Astrocyte of the spinal cord (primary cell): ENCODE measurements around the gene CERS2.

ENCODE experiments used
- DNase-seq: peaks from one replicate; pipeline ENCODE4 v3.0.0; 2011; ENCODE audit warnings: low read depth, low spot score
- H3K4me3 ChIP-seq: 2 replicates; pipeline ENCODE4 v1.5.1; 2011; ENCODE audit warnings: low read depth, mild to moderate bottlenecking, low read length, moderate library complexity
- in situ Hi-C: cut with HindIII; loops from 2 replicates; pipeline ENCODE4 v1.10.0; 2017; ENCODE audit warnings: low sequenced_read_pairs
- TF ChIP-seq, protein P1 (sequence below): IDR thresholded peaks from 2 replicates; pipeline ENCODE4 v1.5.1; 2012; ENCODE audit warnings: low read depth, mild to moderate bottlenecking, low read length, inconsistent platforms

Gene CERS2

DNA sequence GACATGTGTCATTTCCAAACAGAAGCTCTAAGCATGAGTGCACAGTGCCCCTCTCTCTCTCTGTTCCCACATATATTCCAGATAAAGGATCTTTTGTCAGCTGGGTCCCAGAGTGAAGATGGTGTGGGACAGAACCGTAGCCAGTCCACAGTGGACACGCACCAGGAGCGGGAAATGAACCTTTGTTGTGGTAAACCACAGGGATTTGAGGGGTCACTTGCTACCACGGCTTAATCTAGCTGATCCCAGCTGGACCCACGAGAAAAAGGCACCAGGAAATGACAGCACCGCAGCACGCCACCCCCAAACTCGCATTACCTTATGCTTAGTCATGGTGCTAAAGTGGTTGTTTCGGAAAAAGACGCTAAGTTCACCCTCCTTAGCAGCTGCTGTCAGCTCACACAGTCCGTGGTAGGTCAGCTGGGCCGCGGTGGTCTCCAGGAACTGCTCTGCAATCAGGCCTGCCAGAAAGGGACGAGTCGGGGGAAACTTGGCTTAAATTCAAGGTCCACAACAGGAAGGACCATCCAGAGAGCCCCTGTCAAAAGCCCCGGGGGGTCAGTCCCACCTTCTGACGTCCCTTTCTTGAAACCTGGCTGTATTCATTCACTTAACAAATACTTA lies 24.5 kb upstream of the CERS2 start:
- peak; percentile 84 for DNase-seq
- no peak overlapping the region for H3K4me3 ChIP-seq
- in situ Hi-C loops = no loop called here
- TF ChIP-seq, protein P1, sequence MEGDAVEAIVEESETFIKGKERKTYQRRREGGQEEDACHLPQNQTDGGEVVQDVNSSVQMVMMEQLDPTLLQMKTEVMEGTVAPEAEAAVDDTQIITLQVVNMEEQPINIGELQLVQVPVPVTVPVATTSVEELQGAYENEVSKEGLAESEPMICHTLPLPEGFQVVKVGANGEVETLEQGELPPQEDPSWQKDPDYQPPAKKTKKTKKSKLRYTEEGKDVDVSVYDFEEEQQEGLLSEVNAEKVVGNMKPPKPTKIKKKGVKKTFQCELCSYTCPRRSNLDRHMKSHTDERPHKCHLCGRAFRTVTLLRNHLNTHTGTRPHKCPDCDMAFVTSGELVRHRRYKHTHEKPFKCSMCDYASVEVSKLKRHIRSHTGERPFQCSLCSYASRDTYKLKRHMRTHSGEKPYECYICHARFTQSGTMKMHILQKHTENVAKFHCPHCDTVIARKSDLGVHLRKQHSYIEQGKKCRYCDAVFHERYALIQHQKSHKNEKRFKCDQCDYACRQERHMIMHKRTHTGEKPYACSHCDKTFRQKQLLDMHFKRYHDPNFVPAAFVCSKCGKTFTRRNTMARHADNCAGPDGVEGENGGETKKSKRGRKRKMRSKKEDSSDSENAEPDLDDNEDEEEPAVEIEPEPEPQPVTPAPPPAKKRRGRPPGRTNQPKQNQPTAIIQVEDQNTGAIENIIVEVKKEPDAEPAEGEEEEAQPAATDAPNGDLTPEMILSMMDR = no peak

GRCh38 chr1:150997949-150998348 lies 23.3 kb upstream of the CERS2 start:
- TF ChIP-seq, protein P1 = no peak
- DNase-seq = no peak
- H3K4me3 ChIP-seq = no peak overlapping the region
- in situ Hi-C loops = no loop called here

- TF ChIP-seq, protein P1 = no peak
- H3K4me3 ChIP-seq = no peak overlapping the region
- no peak for DNase-seq
- in situ Hi-C loops = no loop called here
Observed at GRCh38 chr1:150997126-150997872, 22.7 kb upstream of the CERS2 start.

DNA sequence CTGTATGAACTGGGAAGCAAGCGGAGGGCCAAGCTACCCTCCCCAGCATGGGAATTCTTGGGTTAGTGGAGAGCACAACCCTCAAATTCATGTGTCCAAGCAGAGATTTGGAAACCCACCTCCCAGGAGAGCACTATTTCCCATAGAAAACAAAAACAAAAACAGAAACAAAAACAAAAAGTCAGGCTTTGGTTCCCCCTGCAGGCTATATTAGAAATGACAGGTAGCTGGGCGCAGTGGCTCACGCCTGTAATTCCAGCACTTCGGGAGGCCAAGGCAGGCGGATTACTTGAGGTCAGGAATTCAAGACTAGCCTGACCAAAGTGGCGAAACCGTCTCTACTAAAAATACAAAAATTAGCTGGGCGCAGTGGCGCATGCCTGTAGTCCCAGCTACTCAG lies 21.3 kb upstream of the CERS2 start:
- in situ Hi-C loops = no loop called here
- no peak overlapping the region for H3K4me3 ChIP-seq
- DNase-seq = no peak
- TF ChIP-seq, protein P1 = peak; percentile 68

DNA sequence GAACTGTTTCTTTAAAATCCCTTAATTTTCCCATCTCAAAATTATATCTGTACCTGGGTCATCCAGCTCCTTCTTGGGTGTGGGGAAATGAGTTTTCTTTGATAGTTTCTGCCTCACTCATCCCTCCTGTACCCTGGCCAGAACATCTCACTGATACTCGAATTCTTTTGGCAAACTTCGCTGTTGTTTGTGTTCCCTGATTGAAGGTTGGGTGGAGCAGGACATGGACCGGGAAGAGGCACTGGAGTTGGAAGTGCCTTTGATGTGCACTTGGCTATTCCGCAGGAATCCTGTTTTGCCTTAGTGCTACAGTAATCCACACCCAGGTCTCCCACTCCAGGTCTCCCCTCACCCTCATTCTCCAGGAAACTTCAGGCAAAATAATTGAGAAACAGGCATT lies 20.8 kb upstream of the CERS2 start:
- TF ChIP-seq, protein P1 = no peak
- H3K4me3 ChIP-seq = no peak overlapping the region
- no peak for DNase-seq
- in situ Hi-C loops = no loop called here

GRCh38 chr1:150994248-150994647 lies 19.6 kb upstream of the CERS2 start:
- no peak for DNase-seq
- TF ChIP-seq, protein P1 = no peak
- no peak overlapping the region for H3K4me3 ChIP-seq
- in situ Hi-C loops = no loop called here
